GM18507 (cell line): ENCODE data around the gene NCCRP1.
"Not testable (repeated sequence)": the region's sequence is repeated elsewhere in the genome, so short reads cannot be mapped to it uniquely, and the experiment has no call there.

Experiments
- DNase-seq: peaks from one replicate; pipeline ENCODE4 v3.0.0; 2011; ENCODE audit warnings: low read depth; ENCODE audit not compliant: insufficient read length; ENCODE audit errors: extremely low spot score
- FAIRE-seq: peaks from 2 replicates; lab custom pipeline; 2011; peaks lifted over from hg19 to GRCh38; lab: Jason Lieb, UNC

The NCCRP1 gene

GRCh38 chr19:39200803-39201115 lies 4.0 kb downstream of the NCCRP1 start:
- no peak for FAIRE-seq

GRCh38 chr19:39202998-39203355 lies 6.2 kb downstream of the NCCRP1 start:
- FAIRE-seq = no peak
- no peak for DNase-seq

More at GRCh38 chr19:39200803-39201115, 4.0 kb downstream of the NCCRP1 start:
- no peak for DNase-seq

GRCh38 chr19:39203372-39204341 lies 6.9 kb downstream of the NCCRP1 start, which contains the start of gene SYCN:
TSS of gene SYCN (minus strand) at chr19:39204263. CDS start at chr19:39204254, 9 bp downstream.
- FAIRE-seq (no peak), DNase-seq (no peak)

- FAIRE-seq (no peak), DNase-seq (no peak)
These were observed 8.6 kb downstream of the NCCRP1 start for GRCh38 chr19:39205449-39205764.

GRCh38 chr19:39206122-39206521 lies 9.4 kb downstream of the NCCRP1 start:
- no peak for DNase-seq
- FAIRE-seq = no peak

- DNase-seq (no peak), FAIRE-seq (no peak)
These were observed 10.6 kb downstream of the NCCRP1 start for GRCh38 chr19:39207293-39207836.

GRCh38 chr19:39208175-39208795 lies 11.5 kb downstream of the NCCRP1 start:
- no peak for DNase-seq
- FAIRE-seq = no peak

GRCh38 chr19:39209196-39209595 lies 12.4 kb downstream of the NCCRP1 start:
- no peak for FAIRE-seq

GRCh38 chr19:39211731-39212374 lies 15.1 kb downstream of the NCCRP1 start:
- DNase-seq = no peak
- no peak for FAIRE-seq

More at GRCh38 chr19:39209196-39209595, 12.4 kb downstream of the NCCRP1 start:
- DNase-seq = no peak

- no peak for FAIRE-seq
- DNase-seq = no peak
These were observed 15.6 kb downstream of the NCCRP1 start for GRCh38 chr19:39212375-39212742.

GRCh38 chr19:39215323-39215722 lies 18.6 kb downstream of the NCCRP1 start:
- FAIRE-seq, DNase-seq: not testable (repeated sequence)

- DNase-seq = no peak
These were observed 20.3 kb downstream of the NCCRP1 start for GRCh38 chr19:39217094-39217493.

GRCh38 chr19:39218230-39219007 lies 21.7 kb downstream of the NCCRP1 start:
- DNase-seq (no peak), FAIRE-seq (no peak)

More at GRCh38 chr19:39217094-39217493, 20.3 kb downstream of the NCCRP1 start:
- FAIRE-seq = no peak

GRCh38 chr19:39219108-39219507 lies 22.3 kb downstream of the NCCRP1 start:
- FAIRE-seq, DNase-seq: not testable (repeated sequence)

GRCh38 chr19:39223703-39224279 lies 27.0 kb downstream of the NCCRP1 start:
- no peak for DNase-seq
- no peak for FAIRE-seq

- no peak for DNase-seq
These were observed 28.1 kb downstream of the NCCRP1 start for GRCh38 chr19:39224910-39225309.

GRCh38 chr19:39230096-39230764 lies 33.5 kb downstream of the NCCRP1 start:
- no peak for FAIRE-seq

More at GRCh38 chr19:39224910-39225309, 28.1 kb downstream of the NCCRP1 start:
- FAIRE-seq = no peak

GRCh38 chr19:39232708-39233107 lies 35.9 kb downstream of the NCCRP1 start:
- FAIRE-seq (no peak), DNase-seq (no peak)

More at GRCh38 chr19:39230096-39230764, 33.5 kb downstream of the NCCRP1 start:
- no peak for DNase-seq
